B cell (primary cell): Measurements from ENCODE around the gene FAM3B. TPM values are rescaled to one million over a fixed set of nuclear protein-coding genes. Genes with fewer than 3 reads are reported as not detected.

Experiments used
- ATAC-seq: fragments of 200-7000 bp; cut with Tn5 transposase; one replicate; pipeline ENCODE4 v1.10.0; 2021; ENCODE audit warnings: low read depth, mild to moderate bottlenecking, moderate number of reproducible peaks, moderate library complexity
- CTCF ChIA-PET: fragments of 350-600 bp; sonication (Branson Sonifier 250); formaldehyde crosslinking; loops from one replicate; lab custom pipeline; 2021; ENCODE audit warnings: antibody characterized with exemption, inconsistent platforms; lab: Charles Lee
- POLR2A ChIA-PET: fragments of 350-600 bp; sonication (Branson Sonifier 250); formaldehyde crosslinking; loops from one replicate; lab custom pipeline; 2021; ENCODE audit warnings: antibody characterized with exemption; lab: Charles Lee
- DNase-seq: peaks from one replicate; pipeline ENCODE4 v3.0.0; 2013
- H2AFZ ChIP-seq: 2 replicates; pipeline ENCODE4 v1.6.1; 2012; ENCODE audit warnings: mild to moderate bottlenecking, low read depth, low read length; ENCODE audit not compliant: insufficient read depth, poor library complexity, severe bottlenecking
- H3K27ac ChIP-seq, 2 donors: 1 replicate in 1 of 2; 2 replicates in 1 of 2; pipeline ENCODE4 v1.5.1; 2012 to 2013; ENCODE audit warnings: low read length in 2 of 2, mild to moderate bottlenecking in 2 of 2, moderate library complexity in 1 of 2
- H3K27me3 ChIP-seq, 4 experiments: fragments of 200-600 bp in 1 of 4; sonication (generic) in 1 of 4; replicated peaks in 1 of 4; 1 replicate in 2 of 4; 2 replicates in 2 of 4; pipeline versions ENCODE4 v1.6.1 to v1.7.0; 2013 to 2016; ENCODE audit warnings: low read length in 3 of 4, mild to moderate bottlenecking in 2 of 4, mixed read lengths in 1 of 4, moderate library complexity in 1 of 4; ENCODE audit not compliant: insufficient read depth in 4 of 4, control insufficient read depth in 3 of 4; ENCODE audit errors: control extremely low read depth in 1 of 4
- H3K36me3 ChIP-seq, 2 experiments: replicated peaks in 1 of 2; 1 replicate in 1 of 2; 2 replicates in 1 of 2; pipeline versions ENCODE4 v1.6.1 to v1.7.1; 2013; ENCODE audit warnings: low read length in 1 of 2; ENCODE audit not compliant: insufficient read depth in 2 of 2, control insufficient read depth in 1 of 2; ENCODE audit errors: control extremely low read depth in 1 of 2, extremely low read depth in 1 of 2
- H3K4me1 ChIP-seq, 2 donors: fragments of 200-600 bp in 1 of 2; sonication (generic) in 1 of 2; 1 replicate in 1 of 2; 2 replicates in 1 of 2; pipeline versions ENCODE4 v1.5.1 to v1.6.1; 2013 to 2017; ENCODE audit warnings: low read length in 2 of 2; ENCODE audit not compliant: control insufficient read depth in 2 of 2, insufficient read depth in 2 of 2
- H3K4me2 ChIP-seq: replicated peaks from 2 replicates; pipeline ENCODE3; 2012; ENCODE audit warnings: mild to moderate bottlenecking, low read depth, low read length; ENCODE audit not compliant: poor library complexity, severe bottlenecking
- H3K4me3 ChIP-seq, 5 experiments: fragments of 200-600 bp in 1 of 5; sonication (generic) in 1 of 5; 1 replicate in 3 of 5; 2 replicates in 2 of 5; pipeline versions ENCODE4 v1.5.1 to v1.7.0; 2011 to 2016; ENCODE audit warnings: low read length in 4 of 5, mild to moderate bottlenecking in 4 of 5, low read depth in 2 of 5, control low read depth in 1 of 5, moderate library complexity in 1 of 5; ENCODE audit not compliant: insufficient read depth in 1 of 5; ENCODE audit errors: control extremely low read depth in 1 of 5, extremely low read depth in 1 of 5
- H3K79me2 ChIP-seq: fragments of 200-600 bp; sonication (generic); one replicate; pipeline ENCODE4 v1.6.0; 2016; ENCODE audit warnings: low read length; ENCODE audit not compliant: control insufficient read depth, insufficient read depth
- H3K9ac ChIP-seq: fragments of 200-600 bp; sonication (generic); 2 replicates; pipeline ENCODE4 v1.6.1; 2017; ENCODE audit warnings: mild to moderate bottlenecking, low read length, moderate library complexity
- H3K9me3 ChIP-seq, 3 donors: one replicate each; pipeline versions ENCODE4 v1.6.1 to v1.7.1; 2013; ENCODE audit warnings: low read length in 2 of 3; ENCODE audit not compliant: control insufficient read depth in 2 of 3, insufficient read depth in 1 of 3; ENCODE audit errors: control extremely low read depth in 1 of 3
- H4K20me1 ChIP-seq: 2 replicates; pipeline ENCODE4 v1.6.0; 2012; ENCODE audit warnings: mild to moderate bottlenecking, low read length; ENCODE audit not compliant: insufficient read depth, control insufficient read depth, poor library complexity, severe bottlenecking
- H3K27ac Mint-ChIP-seq: one replicate; pipeline ENCODE4 v1.8.0; 2021; ENCODE audit warnings: mixed read lengths
- H3K27me3 Mint-ChIP-seq: one replicate; pipeline ENCODE4 v1.8.0; 2021; ENCODE audit warnings: mixed read lengths
- H3K4me1 Mint-ChIP-seq: one replicate; pipeline ENCODE4 v1.8.0; 2021; ENCODE audit warnings: mixed read lengths
- H3K4me3 Mint-ChIP-seq: one replicate; pipeline ENCODE4 v1.8.0; 2021; ENCODE audit warnings: mixed read lengths
- H3K9me3 Mint-ChIP-seq: one replicate; pipeline ENCODE4 v1.8.0; 2022; ENCODE audit warnings: mixed read lengths; ENCODE audit not compliant: insufficient read depth
- EZH2 ChIP-seq: IDR thresholded peaks from 2 replicates; pipeline ENCODE4 v1.6.1; 2012; ENCODE audit warnings: borderline replicate concordance, low read depth, mild to moderate bottlenecking, moderate library complexity, low read length; ENCODE audit not compliant: insufficient read depth, poor library complexity, severe bottlenecking
- WGBS: methylation state at CpG from one replicate; pipeline ENCODE4 v1.1.5; 2013; ENCODE audit warnings: missing lambda C conversion rate; ENCODE audit not compliant: insufficient coverage; 5-methylcytosine and 5-hydroxymethylcytosine counted together
- intact Hi-C: fragments of 100-400 bp; cut with micrococcal nuclease; formaldehyde crosslinking; loops from one replicate; pipeline ENCODE4 v1.10.0; 2022
- polyA plus RNA-seq: library from polyadenylated mRNA; depleted of rRNA; stranded (reverse); fragments of >200 nt; gene quantifications from 2 replicates; pipeline ENCODE4 v1.2.3, GENCODE V29; 2012
- total RNA-seq, 2 donors: library from RNA; stranded (reverse); fragments of 120-200 nt in 1 of 2; gene quantifications; 1 replicate in 1 of 2; 2 replicates in 1 of 2; pipeline versions ENCODE4 v1.2.3 to v1.2.4, GENCODE V29; 2013 to 2022
- TF ChIP-seq, protein P1 (sequence below): fragments of 200-600 bp; IDR thresholded peaks from one replicate; pipeline ENCODE4 v1.8.0; 2022; ENCODE audit warnings: antibody characterized with exemption, mild to moderate bottlenecking

FAM3B gene
- total and polyA plus RNA-seq, 2 donors (not counting 1 experiment from before 2014, with no cell fraction given), result 0.09 TPM; not detected in 1

DNA sequence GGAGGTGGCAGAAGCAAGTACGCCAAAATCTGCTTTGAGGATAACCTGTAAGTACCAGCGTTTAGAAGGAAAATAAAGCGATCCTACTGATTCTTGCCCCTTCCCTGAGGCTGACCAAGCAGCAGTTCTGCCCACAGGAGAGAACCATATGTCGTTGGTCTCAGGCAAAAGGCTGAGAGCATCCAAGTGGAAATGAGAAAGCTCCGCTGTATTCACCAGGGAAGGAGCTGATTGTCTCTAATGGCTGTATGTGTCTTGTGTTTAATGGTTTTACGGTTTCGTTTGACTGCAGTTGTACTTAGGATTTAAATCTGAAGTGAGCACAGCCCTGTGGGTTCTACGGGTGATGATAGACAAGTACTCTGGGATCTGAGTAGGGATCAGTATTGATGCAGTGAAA is 21.9 kb downstream of the FAM3B start:
- H3K4me1 Mint-ChIP-seq, result no peaks in the 10 kb centered on the region
- Histone ChIP-seq H4K20me1 (no peaks in the 10 kb centered on the region), H3K4me3 (no peak overlapping the region), H3K4me2 (no peak overlapping the region), H2AFZ (no peak overlapping the region), H3K9me3 (peaks cover 2 to 8% (median 2%) of the 10 kb centered on the region in 3 donors), H3K9ac (no peak overlapping the region), H3K27me3 (peaks cover 0 to 12% (median 3%) of the 10 kb centered on the region in 4 experiments), H3K36me3 (no peaks in the 10 kb centered on the region), H3K79me2 (no peaks in the 10 kb centered on the region), H3K4me1 (no peaks in the 10 kb centered on the region), H3K27ac (no peak overlapping the region)
- intact Hi-C loops, result no loop called here
- POLR2A ChIA-PET, result no interaction called here
- no peaks in the 10 kb centered on the region for H3K9me3 Mint-ChIP-seq
- ATAC-seq (no peak), DNase-seq (no peak)
- CTCF ChIA-PET, result no interaction called here
- no peak overlapping the region for H3K4me3 Mint-ChIP-seq
- H3K27ac Mint-ChIP-seq, result no peak overlapping the region
- TF ChIP-seq EZH2, result no peak
- TF ChIP-seq, protein P1, sequence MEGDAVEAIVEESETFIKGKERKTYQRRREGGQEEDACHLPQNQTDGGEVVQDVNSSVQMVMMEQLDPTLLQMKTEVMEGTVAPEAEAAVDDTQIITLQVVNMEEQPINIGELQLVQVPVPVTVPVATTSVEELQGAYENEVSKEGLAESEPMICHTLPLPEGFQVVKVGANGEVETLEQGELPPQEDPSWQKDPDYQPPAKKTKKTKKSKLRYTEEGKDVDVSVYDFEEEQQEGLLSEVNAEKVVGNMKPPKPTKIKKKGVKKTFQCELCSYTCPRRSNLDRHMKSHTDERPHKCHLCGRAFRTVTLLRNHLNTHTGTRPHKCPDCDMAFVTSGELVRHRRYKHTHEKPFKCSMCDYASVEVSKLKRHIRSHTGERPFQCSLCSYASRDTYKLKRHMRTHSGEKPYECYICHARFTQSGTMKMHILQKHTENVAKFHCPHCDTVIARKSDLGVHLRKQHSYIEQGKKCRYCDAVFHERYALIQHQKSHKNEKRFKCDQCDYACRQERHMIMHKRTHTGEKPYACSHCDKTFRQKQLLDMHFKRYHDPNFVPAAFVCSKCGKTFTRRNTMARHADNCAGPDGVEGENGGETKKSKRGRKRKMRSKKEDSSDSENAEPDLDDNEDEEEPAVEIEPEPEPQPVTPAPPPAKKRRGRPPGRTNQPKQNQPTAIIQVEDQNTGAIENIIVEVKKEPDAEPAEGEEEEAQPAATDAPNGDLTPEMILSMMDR, result no peak
- 95% methylated on average over 8 of the region's 8 CpGs for WGBS
- H3K27me3 Mint-ChIP-seq, result peaks cover 12% of the 10 kb centered on the region

DNA sequence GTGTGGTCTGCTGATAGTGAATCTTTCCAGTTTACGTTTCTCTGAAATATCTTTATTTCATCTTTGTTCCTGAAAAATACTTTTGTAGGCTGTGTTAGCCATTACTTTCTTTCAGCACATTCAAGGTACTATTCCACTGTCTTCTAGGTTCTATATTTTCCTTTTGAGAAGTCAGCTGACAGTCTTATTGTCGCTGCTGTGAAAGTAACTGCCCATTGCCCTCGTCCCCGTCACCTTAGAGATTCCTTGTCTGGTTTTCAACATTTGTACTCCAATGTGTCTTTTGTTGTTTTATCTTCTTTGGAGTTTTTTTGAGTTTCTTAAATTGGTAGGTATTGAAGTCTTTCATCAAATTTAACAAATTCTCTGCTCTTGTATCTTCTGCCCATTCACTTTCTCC is 25.4 kb downstream of the FAM3B start:
- POLR2A ChIA-PET, result no interaction called here
- Histone ChIP-seq H3K27ac (no peak overlapping the region), H3K4me3 (no peak overlapping the region), H3K27me3 (peaks cover 0 to 14% (median 0%) of the 10 kb centered on the region in 4 experiments), H3K4me1 (no peaks in the 10 kb centered on the region), H2AFZ (no peak overlapping the region), H3K9ac (no peak overlapping the region), H4K20me1 (no peaks in the 10 kb centered on the region), H3K36me3 (no peaks in the 10 kb centered on the region), H3K4me2 (no peak overlapping the region), H3K9me3 (peaks cover 0 to 2% (median 0%) of the 10 kb centered on the region in 3 donors), H3K79me2 (no peaks in the 10 kb centered on the region)
- ATAC-seq, result no peak
- Mint-ChIP-seq H3K4me3 (no peak overlapping the region), H3K4me1 (no peaks in the 10 kb centered on the region), H3K27ac (no peak overlapping the region), H3K9me3 (no peaks in the 10 kb centered on the region), H3K27me3 (peaks cover 17% of the 10 kb centered on the region)
- CTCF ChIA-PET, result no interaction called here
- intact Hi-C loops, result no loop called here
- TF ChIP-seq EZH2, result no peak
- no CpG with 5 or more reads among the region's 4 CpGs for WGBS
- no peak for DNase-seq
